Stomach (tissue), 4 donors: ENCODE data around the gene RAX2.

Source experiments
- POLR2A ChIP-seq, 4 donors: fragments of 450-650 bp; IDR thresholded peaks; one replicate each; pipeline ENCODE4 v1.6.1; 2016; ENCODE audit warnings: antibody characterized with exemption in 4 of 4, control low read depth in 2 of 4, mild to moderate bottlenecking in 1 of 4, moderate library complexity in 1 of 4
- POLR2AphosphoS5 ChIP-seq, 3 donors: sonication (generic); formaldehyde crosslinking; IDR thresholded peaks; one replicate each; pipeline ENCODE4 v1.6.1; 2016; ENCODE audit warnings: antibody characterized with exemption in 3 of 3
- TF ChIP-seq, protein P1 (sequence below), 7 experiments: fragments of 450-650 bp in 4 of 7; fragments of 200-600 bp in 3 of 7; sonication (generic) in 3 of 7; IDR thresholded peaks; one replicate each; pipeline ENCODE4 v1.5.1; 2016 to 2019; ENCODE audit warnings: antibody characterized with exemption in 7 of 7, control low read depth in 2 of 7, mild to moderate bottlenecking in 1 of 7

DNA sequence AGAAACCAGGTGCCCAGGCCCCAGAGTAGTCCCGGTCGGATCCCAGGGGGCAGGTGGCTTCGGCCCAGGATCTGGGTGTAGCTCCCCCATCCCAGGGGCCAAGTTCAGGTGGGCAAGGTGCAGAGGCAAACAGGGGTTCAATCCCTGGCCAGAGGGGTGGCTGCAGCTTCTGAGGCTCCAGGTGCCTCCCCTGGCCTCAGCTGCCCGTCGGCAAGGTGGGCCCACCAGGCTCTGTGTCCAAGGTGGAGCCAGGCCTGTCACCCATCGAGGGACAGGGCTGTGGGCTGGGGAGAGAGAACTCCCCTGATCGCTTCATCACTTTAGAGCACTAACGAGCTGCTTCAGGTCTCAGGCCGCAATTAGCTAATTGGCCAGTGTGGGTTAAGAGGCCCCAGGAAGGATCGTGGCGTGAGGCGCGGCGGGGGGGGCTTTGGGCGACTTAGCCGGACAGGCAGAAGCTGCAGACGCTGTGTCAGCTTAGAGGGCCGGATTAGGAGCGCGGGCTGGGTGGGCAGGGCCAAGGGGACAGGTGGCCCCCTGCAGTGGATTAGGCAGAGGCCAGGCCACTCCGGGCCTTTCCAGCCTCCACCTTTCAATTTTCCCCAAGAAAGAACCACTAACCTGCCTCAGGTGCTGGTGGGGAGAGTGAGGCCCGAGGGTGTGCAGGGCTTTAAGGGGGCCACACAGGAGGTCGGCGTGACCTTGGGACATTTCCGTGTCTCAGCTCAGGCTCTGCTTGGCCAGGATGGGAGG, 2.8 kb upstream of the RAX2 start:
- TF ChIP-seq, protein P1, sequence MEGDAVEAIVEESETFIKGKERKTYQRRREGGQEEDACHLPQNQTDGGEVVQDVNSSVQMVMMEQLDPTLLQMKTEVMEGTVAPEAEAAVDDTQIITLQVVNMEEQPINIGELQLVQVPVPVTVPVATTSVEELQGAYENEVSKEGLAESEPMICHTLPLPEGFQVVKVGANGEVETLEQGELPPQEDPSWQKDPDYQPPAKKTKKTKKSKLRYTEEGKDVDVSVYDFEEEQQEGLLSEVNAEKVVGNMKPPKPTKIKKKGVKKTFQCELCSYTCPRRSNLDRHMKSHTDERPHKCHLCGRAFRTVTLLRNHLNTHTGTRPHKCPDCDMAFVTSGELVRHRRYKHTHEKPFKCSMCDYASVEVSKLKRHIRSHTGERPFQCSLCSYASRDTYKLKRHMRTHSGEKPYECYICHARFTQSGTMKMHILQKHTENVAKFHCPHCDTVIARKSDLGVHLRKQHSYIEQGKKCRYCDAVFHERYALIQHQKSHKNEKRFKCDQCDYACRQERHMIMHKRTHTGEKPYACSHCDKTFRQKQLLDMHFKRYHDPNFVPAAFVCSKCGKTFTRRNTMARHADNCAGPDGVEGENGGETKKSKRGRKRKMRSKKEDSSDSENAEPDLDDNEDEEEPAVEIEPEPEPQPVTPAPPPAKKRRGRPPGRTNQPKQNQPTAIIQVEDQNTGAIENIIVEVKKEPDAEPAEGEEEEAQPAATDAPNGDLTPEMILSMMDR (IDR thresholded peaks at IDR 0.05), result no peak
- TF ChIP-seq POLR2AphosphoS5 (IDR thresholded peaks at IDR 0.05) (no peak), POLR2A (IDR thresholded peaks at IDR 0.05) (no peak)
